ENCODE results near the gene FAM168B.

GRCh38 chr2:131029812-131030211, 63.4 kb downstream of the FAM168B start:
- no peak for TF ChIP-seq POLR2A (IDR thresholded peaks at IDR 0.05)
- TF ChIP-seq CTCF (IDR thresholded peaks at IDR 0.05): no peak

All from adrenal gland (tissue), 5 donors.